HUES48 (cell line): ENCODE results near the gene MCM6.
"Not testable (repeated sequence)": the region's sequence is repeated elsewhere in the genome, so short reads cannot be mapped to it uniquely, and the experiment has no call there.

Source experiments
- H3K27ac ChIP-seq: one replicate; pipeline ENCODE4 v1.7.0; 2013; ENCODE audit warnings: low read depth, low read length, inconsistent platforms
- H3K27me3 ChIP-seq: 2 replicates; pipeline ENCODE4 v1.6.1; 2013; ENCODE audit warnings: mild to moderate bottlenecking, low read length; ENCODE audit not compliant: control insufficient read depth, insufficient read depth
- H3K36me3 ChIP-seq: 2 replicates; pipeline ENCODE4 v1.6.1; 2013; ENCODE audit warnings: low read length; ENCODE audit not compliant: control insufficient read depth, insufficient read depth
- H3K4me1 ChIP-seq: 2 replicates; pipeline ENCODE4 v1.6.1; 2013; ENCODE audit warnings: mild to moderate bottlenecking, low read length; ENCODE audit not compliant: control insufficient read depth, insufficient read depth
- H3K4me3 ChIP-seq: 2 replicates; pipeline ENCODE4 v1.5.1; 2013; ENCODE audit warnings: mild to moderate bottlenecking, low read depth, low read length
- H3K9ac ChIP-seq: 2 replicates; pipeline ENCODE4 v1.6.1; 2013; ENCODE audit warnings: mild to moderate bottlenecking, low read depth, low read length, moderate library complexity
- H3K9me3 ChIP-seq: 2 replicates; pipeline ENCODE4 v1.6.1; 2013; ENCODE audit warnings: low read length; ENCODE audit not compliant: control insufficient read depth, insufficient read depth

The MCM6 gene

GRCh38 chr2:135799738-135800137 is 76.5 kb downstream of the MCM6 start:
- Histone ChIP-seq H3K4me3 (no peak overlapping the region), H3K9me3 (peaks cover 21% of the 10 kb centered on the region), H3K27me3 (no peaks in the 10 kb centered on the region), H3K9ac (no peak overlapping the region), H3K36me3 (no peaks in the 10 kb centered on the region), H3K4me1 (peaks cover 3% of the 10 kb centered on the region; the same call in 1 of the 2 replicates), H3K27ac (no peak overlapping the region)

GRCh38 chr2:135798762-135799161 is 77.5 kb downstream of the MCM6 start:
- Histone ChIP-seq H3K4me3 (no peak overlapping the region), H3K27ac (no peak overlapping the region)

GRCh38 chr2:135798275-135798705 is 78.0 kb downstream of the MCM6 start:
- Histone ChIP-seq H3K27me3 (no peaks in the 10 kb centered on the region), H3K36me3 (no peaks in the 10 kb centered on the region), H3K9me3 (peaks cover 21% of the 10 kb centered on the region), H3K4me1 (peaks cover 3% of the 10 kb centered on the region; the same call in 1 of the 2 replicates), H3K27ac (no peak overlapping the region), H3K4me3 (no peak overlapping the region), H3K9ac (no peak overlapping the region)

More at GRCh38 chr2:135798762-135799161, 77.5 kb downstream of the MCM6 start:
- H3K27me3 ChIP-seq: no peaks in the 10 kb centered on the region
- peaks cover 3% of the 10 kb centered on the region; the same call in 1 of the 2 replicates for H3K4me1 ChIP-seq
- no peaks in the 10 kb centered on the region for H3K36me3 ChIP-seq
- no peak overlapping the region for H3K9ac ChIP-seq
- peaks cover 21% of the 10 kb centered on the region for H3K9me3 ChIP-seq

GRCh38 chr2:135797497-135798274 is 78.6 kb downstream of the MCM6 start:
- H3K27me3 ChIP-seq: no peaks in the 10 kb centered on the region

GRCh38 chr2:135796606-135797005 is 79.6 kb downstream of the MCM6 start:
- Histone ChIP-seq H3K27ac (no peak overlapping the region), H3K9ac (no peak overlapping the region), H3K4me1 (peaks cover 3% of the 10 kb centered on the region; the same call in 1 of the 2 replicates), H3K4me3 (no peak overlapping the region), H3K36me3 (no peaks in the 10 kb centered on the region), H3K9me3 (peaks cover 17% of the 10 kb centered on the region), H3K27me3 (no peaks in the 10 kb centered on the region)

More at GRCh38 chr2:135797497-135798274, 78.6 kb downstream of the MCM6 start:
- Histone ChIP-seq H3K36me3 (no peaks in the 10 kb centered on the region), H3K4me3 (no peak overlapping the region), H3K9ac (no peak overlapping the region), H3K9me3 (peaks cover 21% of the 10 kb centered on the region), H3K4me1 (peaks cover 3% of the 10 kb centered on the region; the same call in 1 of the 2 replicates), H3K27ac (no peak overlapping the region)

GRCh38 chr2:135795641-135796040 is 80.6 kb downstream of the MCM6 start:
- not testable (repeated sequence) for H3K9me3 ChIP-seq, H3K36me3 ChIP-seq, H3K27ac ChIP-seq, H3K4me3 ChIP-seq, H3K4me1 ChIP-seq, H3K27me3 ChIP-seq, H3K9ac ChIP-seq

GRCh38 chr2:135792401-135793150 is 83.7 kb downstream of the MCM6 start:
- H3K27ac ChIP-seq: no peak overlapping the region
- H3K4me1 ChIP-seq: peaks cover under 1% of the 10 kb centered on the region; the same call in 1 of the 2 replicates
- no peaks in the 10 kb centered on the region for H3K9me3 ChIP-seq
- no peaks in the 10 kb centered on the region for H3K27me3 ChIP-seq
- H3K9ac ChIP-seq: no peak overlapping the region
- H3K4me3 ChIP-seq: no peak overlapping the region
- H3K36me3 ChIP-seq: no peaks in the 10 kb centered on the region

- H3K36me3 ChIP-seq: no peaks in the 10 kb centered on the region
- H3K9ac ChIP-seq: no peak overlapping the region
- no peaks in the 10 kb centered on the region for H3K9me3 ChIP-seq
- H3K4me3 ChIP-seq: no peak overlapping the region
- no peaks in the 10 kb centered on the region for H3K27me3 ChIP-seq
- no peak overlapping the region for H3K27ac ChIP-seq
- H3K4me1 ChIP-seq: no peaks in the 10 kb centered on the region
These were observed 84.6 kb downstream of the MCM6 start for GRCh38 chr2:135791418-135792190.

- Histone ChIP-seq H3K4me1 (no peaks in the 10 kb centered on the region), H3K9ac (no peak overlapping the region), H3K4me3 (no peak overlapping the region), H3K27me3 (no peaks in the 10 kb centered on the region), H3K9me3 (no peaks in the 10 kb centered on the region), H3K36me3 (peaks cover 6% of the 10 kb centered on the region), H3K27ac (no peak overlapping the region)
These were observed 85.8 kb downstream of the MCM6 start for GRCh38 chr2:135790423-135790822.
